ENCODE data around the gene GPRIN2. TPM values are rescaled to one million over a fixed set of nuclear protein-coding genes. Genes with fewer than 3 reads are reported as not detected.

The GPRIN2 gene
- total RNA-seq, 1 experiment from 2014 or later: 10.5 TPM

DNA sequence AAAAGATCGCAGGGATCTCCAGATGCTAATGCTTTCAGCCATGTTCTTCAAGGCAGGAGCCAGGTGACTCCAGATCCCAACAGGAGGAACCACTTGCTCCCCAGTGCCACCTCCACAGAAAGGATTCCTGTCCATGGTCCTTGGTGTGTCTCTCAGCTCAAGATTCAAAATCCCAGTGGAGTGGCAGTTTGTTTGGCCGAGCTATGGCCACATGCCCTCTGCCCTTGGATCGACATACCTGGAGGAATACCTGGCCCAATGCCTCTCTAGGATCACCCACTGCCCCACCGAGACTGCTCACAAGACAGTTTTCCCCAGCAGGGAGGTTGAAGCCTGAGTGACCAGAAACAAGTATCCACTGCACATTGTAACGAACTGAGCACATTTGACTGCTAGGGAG, 3.9 kb upstream of the GPRIN2 start:
- Histone ChIP-seq H3K79me2 (ENCODE audit: insufficient read depth, low read length) (no peaks in the 10 kb centered on the region), H4K20me1 (ENCODE audit: control insufficient read depth, insufficient read depth, insufficient read length) (no peaks in the 10 kb centered on the region), H3K23ac (ENCODE audit: insufficient read length, low read depth, low read length) (no peak overlapping the region), H2AK5ac (ENCODE audit: insufficient read length, low read length) (no peak overlapping the region), H3T11ph (ENCODE audit: low read length) (no peak overlapping the region), H3K4me2 (ENCODE audit: insufficient read depth, insufficient read length, low read length) (no peak overlapping the region), H3K4me1 (ENCODE audit: insufficient read depth, low read length) (peaks cover under 1% of the 10 kb centered on the region; the same call in 1 of the 2 replicates), H2AFZ (ENCODE audit: low read length) (no peak overlapping the region), H3K18ac (ENCODE audit: insufficient read length, low read depth, low read length) (no peak overlapping the region), H3K14ac (ENCODE audit: insufficient read depth, low read length) (no peak overlapping the region), H3K79me1 (ENCODE audit: insufficient read depth, low read depth, low read length, poor library complexity, severe bottlenecking) (no peaks in the 10 kb centered on the region), H3K4ac (ENCODE audit: low read depth, low read length) (no peak overlapping the region), H3K9ac (ENCODE audit: extremely low read depth, insufficient read length, low read length) (no peak overlapping the region), H4K5ac (ENCODE audit: insufficient read length, low read depth, low read length) (no peak overlapping the region), H2BK12ac (ENCODE audit: insufficient read length, low read depth, low read length) (no peak overlapping the region), H2BK120ac (ENCODE audit: low read depth, low read length, poor library complexity, severe bottlenecking) (no peak overlapping the region), H4K8ac (replicated peaks; ENCODE audit: insufficient read length, low read depth, low read length) (no peak overlapping the region), H2BK20ac (ENCODE audit: low read depth, low read length, poor library complexity, severe bottlenecking) (no peak overlapping the region), H3K27me3 (ENCODE audit: insufficient read depth, low read length) (peaks cover 2% of the 10 kb centered on the region; the same call in 1 of the 2 replicates), H3K27ac (ENCODE audit: insufficient read length, low read depth, low read length) (no peak overlapping the region), H2BK5ac (ENCODE audit: insufficient read length, low read length) (no peak overlapping the region), H3K56ac (ENCODE audit: insufficient read length, low read depth, low read length) (no peak overlapping the region), H3K9me3 (ENCODE audit: control insufficient read depth, low read depth, low read length) (no peaks in the 10 kb centered on the region), H4K91ac (ENCODE audit: insufficient read length, low read depth, low read length) (no peak overlapping the region), H2BK15ac (ENCODE audit: low read depth, low read length) (no peak overlapping the region), H3K23me2 (ENCODE audit: insufficient read length, low read depth, low read length, poor library complexity, severe bottlenecking) (peaks cover 11% of the 10 kb centered on the region)
- H3K36me3 Mint-ChIP-seq (ENCODE audit: insufficient read depth in 1 of 3, low read depth in 3 of 3): no peaks in the 10 kb centered on the region
- H3K4me1 Mint-ChIP-seq: peaks cover 3 to 4% of the 10 kb centered on the region in 2 experiments; a peak in 3 of 4 replicates
- no CpG with 5 or more reads among the region's 5 CpGs for WGBS (ENCODE audit: extremely low coverage, insufficient read length, low lambda C conversion rate)
- no peaks in the 10 kb centered on the region for H3K9me3 Mint-ChIP-seq
- no peaks in the 10 kb centered on the region for H3K27me3 Mint-ChIP-seq (ENCODE audit: low read depth)
- TF ChIP-seq, protein P1, sequence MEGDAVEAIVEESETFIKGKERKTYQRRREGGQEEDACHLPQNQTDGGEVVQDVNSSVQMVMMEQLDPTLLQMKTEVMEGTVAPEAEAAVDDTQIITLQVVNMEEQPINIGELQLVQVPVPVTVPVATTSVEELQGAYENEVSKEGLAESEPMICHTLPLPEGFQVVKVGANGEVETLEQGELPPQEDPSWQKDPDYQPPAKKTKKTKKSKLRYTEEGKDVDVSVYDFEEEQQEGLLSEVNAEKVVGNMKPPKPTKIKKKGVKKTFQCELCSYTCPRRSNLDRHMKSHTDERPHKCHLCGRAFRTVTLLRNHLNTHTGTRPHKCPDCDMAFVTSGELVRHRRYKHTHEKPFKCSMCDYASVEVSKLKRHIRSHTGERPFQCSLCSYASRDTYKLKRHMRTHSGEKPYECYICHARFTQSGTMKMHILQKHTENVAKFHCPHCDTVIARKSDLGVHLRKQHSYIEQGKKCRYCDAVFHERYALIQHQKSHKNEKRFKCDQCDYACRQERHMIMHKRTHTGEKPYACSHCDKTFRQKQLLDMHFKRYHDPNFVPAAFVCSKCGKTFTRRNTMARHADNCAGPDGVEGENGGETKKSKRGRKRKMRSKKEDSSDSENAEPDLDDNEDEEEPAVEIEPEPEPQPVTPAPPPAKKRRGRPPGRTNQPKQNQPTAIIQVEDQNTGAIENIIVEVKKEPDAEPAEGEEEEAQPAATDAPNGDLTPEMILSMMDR (conservative IDR thresholded peaks at IDR 0.05): no peak
- H3K4me3 Mint-ChIP-seq: no peak overlapping the region
- no peak overlapping the region for H3K27ac Mint-ChIP-seq
- no peak for DNase-seq

Data from H9 (cell line).